Activated T-helper 1 cell treated with Interleukin-2 at 50 U/mL for 16 hours (primary cell): ENCODE data around the gene IGSF9.
A peak's percentile ranks its signal among the peaks of the same experiment; 100 is the strongest.

Experiments
- DNase-seq: peaks from one replicate; pipeline ENCODE4 v3.0.0-alpha.2; 2020; ENCODE audit warnings: low read depth

Gene IGSF9, protein sequence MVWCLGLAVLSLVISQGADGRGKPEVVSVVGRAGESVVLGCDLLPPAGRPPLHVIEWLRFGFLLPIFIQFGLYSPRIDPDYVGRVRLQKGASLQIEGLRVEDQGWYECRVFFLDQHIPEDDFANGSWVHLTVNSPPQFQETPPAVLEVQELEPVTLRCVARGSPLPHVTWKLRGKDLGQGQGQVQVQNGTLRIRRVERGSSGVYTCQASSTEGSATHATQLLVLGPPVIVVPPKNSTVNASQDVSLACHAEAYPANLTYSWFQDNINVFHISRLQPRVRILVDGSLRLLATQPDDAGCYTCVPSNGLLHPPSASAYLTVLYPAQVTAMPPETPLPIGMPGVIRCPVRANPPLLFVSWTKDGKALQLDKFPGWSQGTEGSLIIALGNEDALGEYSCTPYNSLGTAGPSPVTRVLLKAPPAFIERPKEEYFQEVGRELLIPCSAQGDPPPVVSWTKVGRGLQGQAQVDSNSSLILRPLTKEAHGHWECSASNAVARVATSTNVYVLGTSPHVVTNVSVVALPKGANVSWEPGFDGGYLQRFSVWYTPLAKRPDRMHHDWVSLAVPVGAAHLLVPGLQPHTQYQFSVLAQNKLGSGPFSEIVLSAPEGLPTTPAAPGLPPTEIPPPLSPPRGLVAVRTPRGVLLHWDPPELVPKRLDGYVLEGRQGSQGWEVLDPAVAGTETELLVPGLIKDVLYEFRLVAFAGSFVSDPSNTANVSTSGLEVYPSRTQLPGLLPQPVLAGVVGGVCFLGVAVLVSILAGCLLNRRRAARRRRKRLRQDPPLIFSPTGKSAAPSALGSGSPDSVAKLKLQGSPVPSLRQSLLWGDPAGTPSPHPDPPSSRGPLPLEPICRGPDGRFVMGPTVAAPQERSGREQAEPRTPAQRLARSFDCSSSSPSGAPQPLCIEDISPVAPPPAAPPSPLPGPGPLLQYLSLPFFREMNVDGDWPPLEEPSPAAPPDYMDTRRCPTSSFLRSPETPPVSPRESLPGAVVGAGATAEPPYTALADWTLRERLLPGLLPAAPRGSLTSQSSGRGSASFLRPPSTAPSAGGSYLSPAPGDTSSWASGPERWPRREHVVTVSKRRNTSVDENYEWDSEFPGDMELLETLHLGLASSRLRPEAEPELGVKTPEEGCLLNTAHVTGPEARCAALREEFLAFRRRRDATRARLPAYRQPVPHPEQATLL

DNA sequence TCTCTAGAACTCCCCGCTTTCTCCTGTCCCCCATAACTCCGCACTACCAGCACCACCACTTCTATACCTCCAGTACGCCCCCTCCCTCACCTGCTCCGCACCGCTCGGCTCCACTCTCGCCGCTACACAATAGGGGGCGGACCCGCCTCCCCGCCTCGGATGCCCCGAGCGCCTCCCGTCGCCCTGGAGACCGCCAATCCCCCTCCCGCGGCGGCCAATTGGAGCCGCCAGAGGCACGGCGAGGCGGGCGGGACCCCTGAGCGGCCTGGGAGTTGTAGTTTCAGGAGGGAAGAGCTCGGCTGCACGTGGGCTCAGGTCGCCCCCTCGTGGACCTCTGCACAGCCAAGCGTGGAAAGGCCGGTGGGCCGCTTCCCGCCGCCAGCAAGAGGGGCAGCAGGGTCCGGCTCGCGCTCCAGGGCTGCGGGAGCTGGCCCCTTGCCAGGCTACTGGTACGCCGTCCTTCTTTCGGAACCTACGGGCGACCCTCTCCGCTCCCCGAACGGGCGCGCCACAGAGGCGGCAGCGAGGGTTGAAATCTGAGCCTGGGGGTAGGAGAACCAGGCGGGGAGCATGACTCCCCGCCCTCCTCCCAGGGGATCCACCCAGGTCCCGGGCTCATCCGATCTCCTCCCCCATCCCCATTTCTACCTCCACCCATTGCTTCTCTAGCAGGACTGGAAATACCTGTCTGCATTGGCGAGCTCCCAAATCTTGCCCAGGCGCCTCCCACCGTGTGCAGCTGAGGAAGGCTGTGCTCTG, at the start of gene IGSF9:
TSS of gene IGSF9 (minus strand) at position 131 of the 759 bp plus-strand sequence. CDS start 2,159 bp downstream, outside the sequence.
- DNase-seq = peak; percentile 63

DNA sequence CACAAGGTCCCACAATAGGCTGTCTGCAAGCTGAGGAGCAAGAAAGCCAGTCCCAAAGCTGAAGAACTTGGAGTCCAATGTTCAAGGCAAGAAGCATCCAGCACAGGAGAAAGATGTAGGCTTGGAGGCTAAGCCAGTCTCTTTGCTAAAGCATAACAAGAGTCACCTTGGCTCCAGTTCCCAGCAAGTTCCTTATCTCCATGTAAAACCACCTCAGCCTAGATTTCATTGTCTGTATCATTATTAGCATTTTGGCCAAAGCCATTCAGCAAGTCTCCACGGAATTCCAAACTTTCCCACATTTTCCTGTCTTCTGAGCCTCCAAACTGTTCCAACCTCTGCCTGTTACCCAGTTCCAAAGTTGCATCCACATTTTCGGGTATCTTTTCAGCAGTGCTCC, 49.5 kb upstream of the IGSF9 start:
- DNase-seq = no peak

DNA sequence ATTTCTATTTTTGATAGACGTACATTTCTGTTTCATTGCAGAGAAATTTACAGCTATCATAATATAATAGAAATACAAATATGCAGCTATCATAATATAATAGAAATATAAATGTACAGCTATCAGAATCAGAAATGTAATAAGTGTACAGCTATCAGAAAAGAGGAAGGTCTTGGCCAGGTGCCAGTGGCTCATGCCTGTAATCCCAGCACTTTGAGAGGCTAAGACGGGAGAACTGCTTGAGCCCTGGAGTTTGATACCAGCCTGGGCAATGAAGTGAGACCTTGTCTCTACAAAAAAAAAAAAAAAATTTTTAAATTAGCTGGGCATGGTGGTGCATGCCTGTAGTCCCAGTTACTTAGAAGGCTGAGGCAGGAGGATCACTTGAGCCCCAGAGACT, 48.5 kb upstream of the IGSF9 start:
- no peak for DNase-seq

DNA sequence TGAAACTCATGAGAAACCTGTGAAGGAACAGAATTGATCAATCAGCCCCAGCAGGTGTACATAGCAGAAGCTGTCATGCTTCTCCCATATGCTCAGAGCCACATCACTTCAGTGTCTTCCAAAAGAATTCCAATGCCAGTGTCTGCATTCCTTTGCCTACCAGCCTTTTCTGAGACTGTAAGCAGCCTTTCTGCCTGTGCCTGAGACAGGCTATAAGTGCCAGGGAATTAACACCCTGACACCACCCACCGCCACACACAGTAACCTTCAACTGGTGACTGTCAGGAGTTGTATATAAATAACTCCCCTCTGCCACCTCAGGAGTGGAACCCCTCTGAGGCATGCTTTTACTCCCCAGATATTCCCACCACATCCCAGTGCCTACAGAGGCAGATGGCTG, 46.7 kb upstream of the IGSF9 start:
- DNase-seq = no peak

DNA sequence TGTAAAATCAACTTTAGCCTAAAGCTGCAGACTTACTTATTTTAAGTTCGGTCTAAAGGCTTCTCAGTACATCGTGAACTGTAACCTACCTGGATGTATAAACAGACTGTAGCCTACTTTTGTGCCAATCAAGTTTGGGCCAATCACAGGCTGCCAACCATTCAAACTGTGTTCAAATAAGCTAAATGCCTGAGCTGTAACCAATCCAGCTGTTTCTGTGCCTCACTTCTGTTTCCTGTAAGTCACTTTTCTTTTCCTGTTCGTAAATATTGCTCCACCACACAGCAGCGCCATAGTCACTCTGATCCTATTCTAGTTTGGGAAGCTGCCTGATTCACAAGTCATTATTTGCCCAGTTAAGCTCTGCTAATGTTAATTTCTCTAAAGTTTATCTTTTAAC, 46.1 kb upstream of the IGSF9 start:
- DNase-seq = no peak

DNA sequence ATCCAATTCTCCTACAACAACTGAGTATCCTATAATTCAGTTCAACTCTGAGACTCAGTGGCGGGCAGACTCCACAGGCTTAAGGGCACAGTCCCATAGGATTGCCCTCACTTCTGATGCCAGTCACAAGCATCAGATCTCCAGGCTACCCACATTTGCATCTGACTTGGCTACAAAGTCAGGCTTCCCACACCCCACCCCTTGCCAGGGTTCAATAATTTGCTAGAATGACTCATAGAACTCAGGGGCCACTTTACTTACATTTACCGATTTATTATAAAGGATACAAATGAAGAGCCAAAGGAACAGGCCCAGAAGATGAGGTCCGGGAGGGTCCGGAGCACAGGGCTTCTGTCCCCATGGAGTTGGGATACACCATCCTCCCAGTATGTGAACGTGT, 44.6 kb upstream of the IGSF9 start:
- no peak for DNase-seq

DNA sequence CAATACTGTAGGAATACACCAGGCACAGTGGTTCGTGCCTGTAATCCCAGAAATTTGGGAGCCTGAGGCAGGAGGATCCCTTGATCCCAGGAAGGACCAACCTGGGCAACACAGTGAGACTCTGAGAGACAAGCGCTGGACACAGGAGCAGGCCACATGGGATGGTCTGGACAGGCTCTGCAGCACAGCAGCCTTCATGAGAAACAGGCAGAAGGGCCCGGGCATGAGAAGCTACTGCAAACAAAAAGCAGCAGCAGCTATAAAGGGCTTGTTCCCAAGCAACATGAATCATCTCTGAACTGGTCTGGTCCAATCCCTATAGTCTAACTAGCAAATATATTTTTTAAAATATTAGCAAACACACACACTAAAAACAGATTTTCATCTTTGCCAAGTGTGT, 44.2 kb upstream of the IGSF9 start:
- DNase-seq = no peak

DNA sequence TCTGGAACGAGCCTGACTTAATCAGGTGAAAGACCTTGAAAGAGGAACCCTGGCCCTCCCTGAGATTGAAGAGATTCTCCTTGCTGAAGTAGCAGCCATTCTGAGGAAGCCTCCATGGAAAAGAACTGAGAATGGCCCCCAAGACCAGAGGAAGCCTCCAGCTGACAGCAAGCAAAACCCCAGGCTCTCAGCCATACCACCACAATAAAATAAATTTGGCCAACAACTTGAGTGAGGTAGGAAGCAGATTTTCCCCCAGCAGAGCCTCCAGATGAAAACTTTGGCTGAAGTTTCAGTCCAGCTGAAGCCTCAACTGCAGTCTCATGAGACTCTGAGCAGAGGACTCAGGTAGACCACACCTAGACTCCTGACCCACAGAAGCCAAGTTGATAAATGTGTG, 42.6 kb upstream of the IGSF9 start:
- no peak for DNase-seq

DNA sequence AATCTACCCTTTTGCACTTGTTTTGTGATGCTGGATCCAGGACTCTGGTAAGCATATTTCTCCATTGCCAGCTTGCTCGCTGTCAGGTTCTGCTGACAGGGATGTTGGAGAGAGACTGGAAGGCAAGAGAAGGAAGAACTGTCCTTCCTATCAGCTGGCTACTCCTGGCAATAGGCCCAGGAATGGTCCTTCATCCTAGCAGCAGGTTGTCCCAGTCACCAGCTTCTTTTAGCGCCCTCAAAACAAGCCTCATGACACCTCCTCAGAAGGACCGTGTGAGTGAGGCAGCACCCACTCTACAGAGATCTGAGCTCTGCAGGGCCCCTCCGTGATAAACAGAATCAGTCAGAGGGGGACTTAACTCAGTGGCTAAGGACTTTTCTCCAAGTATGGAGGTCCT, 41.8 kb upstream of the IGSF9 start:
- DNase-seq = no peak

DNA sequence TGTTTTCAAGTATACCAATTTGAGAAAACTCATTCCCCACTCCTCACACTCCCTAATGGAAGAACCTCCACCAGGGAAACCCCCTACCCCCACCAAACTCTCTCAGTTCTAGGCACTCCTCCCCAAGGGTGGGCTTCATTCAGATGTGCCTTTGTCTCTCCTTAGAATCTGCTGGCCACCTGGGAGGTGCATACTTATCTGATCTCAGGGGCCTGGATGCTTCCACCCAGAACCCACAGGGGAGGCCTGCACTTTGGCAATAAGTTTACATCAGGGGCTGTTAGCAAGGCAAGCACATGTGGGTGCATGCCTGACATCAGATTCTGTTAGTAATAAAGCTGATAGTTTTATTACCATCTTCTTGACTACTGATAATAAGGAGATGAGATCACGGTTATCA, 41.1 kb upstream of the IGSF9 start:
- no peak for DNase-seq

DNA sequence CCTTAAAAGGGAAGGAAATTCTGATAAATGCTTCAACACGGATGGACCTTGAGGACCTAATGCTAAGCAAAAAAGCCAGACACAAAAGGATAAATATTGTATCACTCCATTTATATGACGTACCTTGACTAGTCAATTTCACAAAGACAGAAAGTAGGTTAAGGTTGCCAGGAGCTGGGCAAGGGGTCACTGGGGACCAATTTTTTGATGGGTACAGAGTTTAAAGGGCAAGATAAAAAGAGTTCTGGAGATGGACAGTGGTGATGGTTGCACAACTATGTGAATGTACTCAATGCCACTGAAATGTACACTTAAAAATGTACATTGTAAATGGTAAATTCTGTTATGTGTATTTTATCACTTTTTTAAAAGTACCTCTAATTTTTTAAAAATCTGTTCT, 40.7 kb upstream of the IGSF9 start:
- DNase-seq = no peak

DNA sequence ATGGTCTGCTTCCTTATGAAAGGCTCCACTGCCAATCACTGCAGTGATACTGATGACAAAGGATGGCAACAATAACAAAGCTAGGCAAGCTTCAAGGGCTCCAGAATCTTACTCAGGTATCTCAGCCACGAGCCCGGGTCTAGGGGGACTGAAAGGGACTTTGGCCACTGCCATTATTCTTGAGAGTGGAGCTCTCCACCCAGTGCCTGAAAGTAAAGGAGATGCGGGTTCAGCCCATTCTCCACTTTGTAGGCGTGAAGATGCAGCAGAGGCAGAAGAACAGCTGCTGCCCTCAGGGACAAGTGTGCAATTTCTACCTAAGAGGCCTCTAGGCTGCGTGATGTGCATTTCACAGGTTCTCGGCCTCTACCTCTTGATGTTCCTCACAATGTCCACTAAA, 40.1 kb upstream of the IGSF9 start:
- DNase-seq = no peak

DNA sequence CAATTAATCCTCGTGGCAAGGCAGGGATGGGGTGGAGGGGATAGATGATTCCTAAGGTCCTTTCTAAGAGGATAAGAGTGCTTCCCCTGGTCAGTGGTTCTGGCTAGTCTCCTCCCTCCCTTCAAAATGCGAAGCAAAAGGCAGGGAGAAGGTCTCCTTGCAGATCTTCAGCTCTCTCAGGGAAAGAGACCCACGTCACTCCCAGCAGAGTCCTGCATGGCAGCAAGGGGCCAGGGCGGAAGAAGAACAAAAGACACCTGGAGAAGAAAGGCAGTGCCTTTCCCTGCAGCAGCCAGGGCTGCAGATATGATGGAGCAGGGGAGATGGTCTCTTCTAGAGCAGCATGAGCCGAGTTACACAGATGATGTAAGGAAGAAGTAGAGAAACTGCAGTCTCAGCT, 38.3 kb upstream of the IGSF9 start:
- DNase-seq = no peak

DNA sequence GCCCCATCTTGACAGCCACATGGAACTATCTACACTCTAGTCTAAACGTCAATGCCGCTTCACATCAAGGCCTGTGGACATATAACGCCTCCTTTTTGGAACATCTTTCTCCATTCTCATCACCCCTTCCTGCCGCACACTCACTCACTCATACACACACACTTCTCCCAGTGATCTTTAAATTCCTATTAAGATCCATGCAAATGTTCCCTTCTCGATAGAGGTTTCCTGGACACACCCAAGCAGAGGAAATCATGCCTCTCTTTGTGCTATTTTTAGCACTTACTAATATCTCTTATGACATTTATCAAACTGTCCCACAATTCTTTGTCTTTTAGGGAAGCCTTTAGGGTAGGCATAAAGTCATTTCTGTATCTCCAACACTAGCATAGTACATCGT, 36.9 kb upstream of the IGSF9 start:
- DNase-seq = no peak

DNA sequence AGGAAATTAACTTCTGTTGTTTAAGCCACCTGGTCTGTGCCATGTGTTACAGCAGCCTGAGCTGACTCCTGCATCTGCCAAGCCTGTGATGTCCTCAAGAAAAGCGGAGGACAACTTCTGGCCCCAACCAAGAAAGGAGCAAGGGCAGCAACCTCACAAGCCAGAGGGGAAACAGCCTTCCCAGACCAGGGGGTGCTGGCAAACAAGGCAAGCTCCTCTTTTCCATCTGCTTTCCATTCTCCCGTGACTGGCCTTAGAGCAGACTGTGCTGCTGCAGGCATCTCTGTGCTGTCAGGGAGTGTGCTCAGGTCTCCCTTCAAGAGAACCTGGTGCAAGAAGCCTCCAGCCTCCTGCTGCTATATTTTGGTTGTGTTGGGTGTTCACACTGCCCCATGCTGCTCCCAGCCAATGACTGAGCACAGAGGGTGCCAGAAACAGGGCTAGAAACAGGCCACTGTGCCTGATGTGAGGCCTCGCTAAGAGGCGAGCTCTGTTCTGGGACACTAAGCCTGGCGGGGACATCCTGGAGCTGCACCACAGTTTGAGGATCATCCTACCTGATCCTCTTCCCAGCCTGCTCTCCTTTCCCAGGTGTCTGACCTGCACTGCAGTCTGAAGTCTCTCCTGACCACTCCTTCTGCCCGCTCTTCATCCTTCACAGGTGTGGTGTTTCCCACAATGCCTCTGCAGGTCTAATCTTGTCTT, 36.1 kb upstream of the IGSF9 start:
- no peak for DNase-seq

DNA sequence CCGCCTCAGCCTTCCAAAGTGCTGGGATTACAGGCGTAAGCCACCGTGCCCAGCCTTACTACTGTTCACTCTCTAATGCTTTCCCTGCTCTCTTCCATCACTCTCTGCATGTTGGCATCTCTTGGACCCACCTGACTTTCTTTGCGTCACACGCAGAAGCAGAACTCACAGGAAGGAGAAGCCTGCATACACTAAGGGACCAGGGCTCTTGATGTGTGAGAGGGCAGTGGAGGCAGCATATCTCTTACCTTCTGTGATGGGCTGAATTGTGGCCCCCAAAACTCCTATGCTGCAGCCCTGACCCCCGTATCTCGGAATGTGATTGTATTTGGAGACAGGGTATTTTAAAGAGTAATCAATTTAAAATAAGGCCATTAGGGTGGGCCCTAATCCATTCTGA, 35.4 kb upstream of the IGSF9 start:
- no peak for DNase-seq

DNA sequence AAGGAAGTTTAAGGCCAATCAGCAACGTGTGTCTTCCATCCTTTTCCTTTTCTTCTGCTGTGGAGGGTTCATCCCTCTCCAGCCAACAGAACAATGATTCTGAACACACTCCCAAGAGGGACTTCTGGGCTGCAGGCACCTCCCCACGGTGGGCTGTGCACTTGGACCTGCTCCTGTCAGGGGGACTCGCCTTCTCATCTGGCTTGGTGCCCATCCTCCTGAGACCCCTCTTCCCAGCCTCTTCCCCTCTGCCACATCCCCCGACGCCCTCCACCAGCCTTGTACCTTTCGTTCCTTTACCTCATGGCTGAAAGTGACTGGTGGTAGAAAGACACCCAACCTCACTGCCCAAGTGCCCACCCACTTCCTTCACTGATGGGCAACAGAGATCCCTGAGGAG, 34.7 kb upstream of the IGSF9 start:
- no peak for DNase-seq

DNA sequence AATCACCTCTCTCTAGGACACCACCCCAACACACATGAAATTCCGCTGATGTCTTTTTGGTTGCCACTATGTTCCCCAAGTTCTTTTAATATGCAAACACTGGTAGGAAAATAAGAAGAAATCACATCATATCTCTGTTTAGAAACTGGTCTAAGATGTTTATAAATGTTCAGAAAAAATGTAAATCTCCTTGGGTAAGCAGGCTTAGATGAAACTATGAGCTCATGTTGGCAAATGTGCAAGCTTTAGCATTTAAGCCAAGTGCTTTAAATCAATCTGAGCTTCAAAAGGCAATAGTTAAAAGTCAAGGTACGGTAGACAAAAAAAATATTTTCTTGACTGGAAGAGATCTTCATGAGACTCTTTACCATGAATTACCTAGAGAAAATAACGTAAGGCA, 33.8 kb upstream of the IGSF9 start:
- no peak for DNase-seq

DNA sequence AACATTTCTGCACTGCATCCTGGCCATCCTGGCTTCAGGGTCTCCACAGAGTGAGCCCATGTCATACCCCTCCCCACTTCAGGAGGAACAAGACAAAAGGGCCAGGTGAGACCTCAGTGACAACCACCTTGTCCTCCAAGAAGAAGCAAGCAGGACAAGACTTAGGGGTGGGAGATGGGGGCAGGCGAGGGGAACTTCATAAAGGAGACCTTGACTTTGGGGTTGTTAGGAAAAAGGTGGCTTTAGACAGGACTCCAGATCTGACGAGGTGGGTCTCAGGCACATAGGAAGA, 32.6 kb upstream of the IGSF9 start:
- no peak for DNase-seq

DNA sequence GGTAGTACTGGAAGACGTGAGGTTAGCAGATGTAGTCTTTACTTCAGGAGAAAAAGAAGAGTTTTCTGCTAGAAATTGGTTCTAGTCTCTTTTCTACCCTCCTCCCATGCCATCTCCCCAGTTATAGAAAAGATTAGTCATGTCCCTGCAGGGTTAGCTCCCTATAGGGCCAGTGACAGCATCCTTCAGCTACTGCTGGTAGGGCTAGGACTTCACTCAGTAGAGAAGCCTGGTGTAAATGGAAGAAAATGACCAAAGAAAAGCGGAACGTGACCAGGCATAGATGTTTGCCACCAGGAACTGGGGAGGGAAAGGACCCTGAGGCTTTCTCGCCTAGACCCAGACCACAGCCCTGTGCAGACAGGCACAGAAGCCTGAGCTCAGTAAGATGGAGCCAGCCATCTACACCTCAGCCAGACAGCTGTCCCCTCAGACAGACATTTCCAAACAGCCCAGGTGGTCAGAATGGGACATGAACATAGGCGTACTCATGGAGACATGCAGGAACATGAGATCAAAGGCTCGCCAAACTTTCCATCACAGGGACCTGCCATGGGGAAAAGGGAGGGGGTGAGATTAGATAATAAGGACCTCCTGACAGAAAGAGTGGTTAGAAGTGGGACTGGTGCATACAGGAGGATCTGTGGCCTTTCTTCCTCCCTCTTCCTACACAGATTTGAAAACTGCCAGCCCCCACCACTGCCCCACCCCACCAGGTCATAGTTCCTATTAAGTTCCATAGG, 32.1 kb upstream of the IGSF9 start:
- DNase-seq = no peak
